HG03066 (cell line): ENCODE data around the gene KAZN.

Experiments used
- ATAC-seq: cut with Tn5 transposase; IDR thresholded peaks from one replicate; pipeline ENCODE4 v1.9.1; 2021; ENCODE audit warnings: low read depth; ENCODE audit not compliant: unreplicated experiment

Gene KAZN

DNA sequence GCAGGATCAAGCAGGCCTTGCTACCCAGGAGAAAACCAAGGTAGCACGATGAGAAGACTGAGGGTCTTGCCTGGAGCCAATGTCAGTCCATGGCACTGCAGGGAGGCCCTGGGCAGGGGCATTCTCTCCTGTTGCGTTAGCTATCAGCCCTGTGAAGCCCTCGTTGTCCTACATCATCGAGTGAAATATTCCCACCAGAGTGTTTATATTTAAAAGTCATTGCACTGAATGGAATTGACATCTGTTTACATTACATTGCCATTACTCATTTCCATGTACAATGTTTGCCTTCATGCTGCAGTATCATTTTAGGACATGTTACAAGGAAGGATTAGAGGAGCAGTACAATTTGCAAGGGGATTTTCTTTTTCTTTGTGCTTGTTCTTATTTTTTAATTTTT lies 243.9 kb downstream of the KAZN start:
- no peak for ATAC-seq

DNA sequence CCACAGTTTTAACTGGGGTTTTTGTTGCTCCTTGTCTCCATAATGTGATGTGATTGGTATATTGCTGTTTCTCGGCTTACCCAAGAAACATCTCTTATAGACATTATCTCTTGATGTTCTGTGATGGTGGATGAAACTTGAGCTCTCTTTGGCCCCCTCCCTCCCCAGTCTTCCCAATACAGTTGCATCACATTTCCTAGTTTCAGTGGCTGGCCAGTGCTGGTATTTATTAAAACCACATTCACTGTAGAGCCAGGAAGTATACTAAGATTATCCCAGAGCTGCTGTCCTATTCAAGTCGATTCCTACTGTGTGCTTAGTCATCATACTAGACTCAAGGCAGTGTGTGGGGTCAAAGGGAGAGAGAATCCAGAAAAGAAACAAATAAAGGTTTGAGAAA lies 244.4 kb downstream of the KAZN start:
- no peak for ATAC-seq

DNA sequence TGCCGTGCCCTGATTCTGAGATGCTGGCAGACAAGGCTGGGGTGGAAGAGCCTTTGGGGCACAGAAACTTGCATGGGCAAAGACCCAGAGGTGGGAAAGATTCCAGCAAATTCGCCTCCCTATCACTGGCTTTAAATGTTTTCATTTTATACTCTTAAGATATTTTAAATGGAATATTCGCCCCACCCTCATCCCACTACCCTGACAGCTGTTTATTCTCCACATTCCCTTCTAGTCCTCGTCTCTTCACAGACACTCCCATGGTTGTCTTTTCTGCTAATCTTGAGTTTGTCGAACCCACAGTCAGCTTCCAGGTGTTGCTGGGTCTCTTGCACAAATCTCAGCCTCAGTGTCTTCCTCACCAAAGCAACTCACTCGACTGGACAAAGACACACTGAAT lies 245.0 kb downstream of the KAZN start:
- ATAC-seq, result no peak

DNA sequence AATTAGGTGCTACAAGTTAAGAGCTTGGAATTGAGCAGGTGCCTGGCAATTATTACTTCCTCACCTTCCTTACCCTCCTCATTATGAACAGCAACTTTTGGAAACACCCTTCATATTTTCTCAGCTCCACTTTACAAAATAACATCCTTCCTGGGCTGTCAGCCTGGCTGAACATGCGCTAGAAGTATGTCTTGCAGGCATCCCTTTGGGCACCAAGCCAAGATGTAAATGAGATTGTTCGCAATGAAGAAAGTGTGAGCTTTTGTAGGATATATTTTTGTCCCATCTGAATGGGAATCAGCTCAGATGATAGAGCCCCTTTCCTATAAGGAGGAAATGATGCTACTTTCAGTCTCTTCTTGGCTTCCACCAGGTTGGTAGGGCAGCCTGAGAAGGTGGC lies 245.9 kb downstream of the KAZN start:
- no peak for ATAC-seq

DNA sequence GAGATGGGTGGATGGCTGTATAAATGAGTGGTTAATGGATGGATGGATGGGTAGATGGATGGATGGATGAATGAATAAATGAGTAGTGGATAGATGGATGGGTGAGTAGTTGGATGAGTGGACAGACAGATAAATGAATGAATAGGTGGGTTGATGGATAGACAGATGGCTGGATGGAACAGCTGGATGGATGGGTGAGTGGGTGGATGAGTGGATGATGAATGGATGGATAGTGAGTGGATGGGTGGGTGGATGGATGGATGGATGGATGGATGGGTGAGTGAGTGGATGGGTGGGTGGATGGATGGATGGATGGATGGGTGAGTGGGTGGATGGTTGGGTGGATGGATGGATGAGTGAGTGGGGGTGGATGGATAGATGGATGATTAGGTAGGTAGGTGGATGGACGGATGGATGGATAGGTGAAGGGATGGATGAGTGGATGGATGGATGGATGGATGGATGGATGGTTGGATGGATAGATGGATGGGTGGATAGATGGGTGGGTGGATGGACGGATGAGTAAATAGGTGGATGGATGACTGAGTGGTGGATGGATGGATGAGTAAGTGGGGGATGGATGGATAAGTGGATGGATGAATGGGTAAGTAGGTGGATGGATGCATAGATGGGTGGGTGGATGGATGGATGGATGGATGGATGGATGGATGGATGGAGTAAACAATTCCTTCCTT lies 246.6 kb downstream of the KAZN start:
- ATAC-seq, result no peak

DNA sequence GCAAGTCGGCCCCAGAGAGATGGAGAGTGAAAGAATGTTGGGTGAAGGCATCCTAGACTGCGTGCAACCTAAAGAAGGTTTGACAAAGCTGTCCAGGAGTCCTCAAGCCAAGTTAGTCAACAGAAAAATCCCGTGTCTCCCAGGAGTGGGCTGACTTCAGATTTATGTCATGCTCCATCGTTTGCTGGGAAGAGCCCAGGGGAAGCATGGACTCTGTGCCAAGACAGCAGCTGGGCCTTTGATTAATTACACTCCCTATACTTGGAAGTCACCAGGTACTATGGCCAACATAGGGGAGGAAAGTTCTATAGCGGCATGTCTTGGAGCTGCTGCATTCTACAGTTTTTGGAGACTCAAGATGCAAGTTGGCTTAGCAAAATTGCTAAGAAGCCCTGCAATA lies 247.4 kb downstream of the KAZN start:
- no peak for ATAC-seq

DNA sequence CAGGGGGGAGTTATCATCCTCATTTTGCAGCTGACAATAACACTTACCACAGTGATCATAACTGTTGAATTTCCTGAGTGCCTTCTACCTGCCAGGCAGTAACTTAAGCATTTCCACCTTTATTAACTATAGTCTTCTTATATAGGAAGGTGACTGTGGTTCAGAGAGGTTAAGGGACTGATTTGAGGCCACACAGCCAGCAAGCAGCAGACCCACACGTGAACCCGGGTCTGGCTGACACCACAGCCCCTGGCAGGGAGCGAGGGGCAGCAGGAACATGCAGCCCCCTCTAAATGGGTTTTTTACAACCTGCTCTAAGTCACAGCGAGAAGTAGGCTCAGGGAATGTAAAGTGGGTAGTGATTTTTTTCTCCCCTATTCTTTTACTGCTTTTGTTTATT lies 248.2 kb downstream of the KAZN start:
- no peak for ATAC-seq

DNA sequence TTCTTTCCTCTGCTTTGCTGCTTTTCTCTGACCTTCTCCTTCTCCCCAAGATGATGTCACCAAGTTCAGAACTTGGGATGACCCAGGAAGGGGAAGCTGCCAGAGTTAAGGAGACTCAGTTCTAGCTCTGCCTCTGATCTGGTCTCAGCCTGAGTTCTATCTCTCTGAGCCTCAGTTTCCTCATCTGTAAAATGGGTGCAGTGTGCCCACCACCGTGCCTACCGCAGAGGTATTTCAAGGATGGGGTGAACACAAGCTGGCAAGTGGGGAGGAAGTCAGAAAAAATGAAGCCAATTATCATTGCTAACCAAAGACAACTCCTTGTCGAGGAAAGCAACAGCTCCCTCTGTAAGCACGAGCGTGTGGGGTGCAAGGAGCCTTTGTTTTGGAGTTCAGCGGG lies 249.7 kb downstream of the KAZN start:
- ATAC-seq, result no peak

DNA sequence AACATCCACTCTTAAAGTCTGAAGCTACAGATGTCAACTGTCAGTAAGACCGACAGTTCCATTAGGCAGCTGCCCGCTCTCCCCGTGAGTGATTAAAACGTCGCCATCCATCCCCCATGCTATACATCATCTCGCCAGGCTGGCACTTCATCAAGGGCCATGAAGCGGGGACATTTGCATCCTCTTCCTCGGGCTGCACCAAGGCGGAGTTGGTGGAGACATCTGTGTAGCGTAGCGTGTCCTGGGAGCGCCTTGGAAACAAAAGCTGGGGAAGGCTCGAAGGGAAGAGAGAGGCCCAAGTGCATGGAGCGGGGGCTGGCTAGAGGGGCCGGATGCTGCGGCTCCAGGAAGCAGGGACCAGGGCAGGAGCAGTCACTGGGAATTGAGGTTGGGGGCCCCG lies 250.1 kb downstream of the KAZN start:
- ATAC-seq, result no peak

DNA sequence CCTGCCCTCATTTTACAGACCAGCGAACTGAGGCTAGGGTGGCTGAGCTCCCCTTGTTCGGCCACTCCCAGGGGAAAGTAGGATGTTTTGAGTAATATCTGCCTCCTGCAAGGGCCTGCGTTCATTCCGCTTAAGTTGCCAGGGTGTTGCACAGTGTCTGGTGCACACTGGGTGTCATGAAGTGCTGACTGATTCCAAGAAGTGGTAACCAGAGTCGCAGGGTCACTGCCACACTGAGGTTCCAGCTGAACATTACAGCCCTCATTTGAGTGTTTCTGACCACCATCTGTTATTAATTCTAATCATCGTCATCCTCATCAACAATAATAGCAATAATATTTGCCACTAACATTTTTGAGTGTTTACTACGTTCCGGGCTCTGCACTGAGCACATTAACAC lies 250.6 kb downstream of the KAZN start:
- no peak for ATAC-seq

DNA sequence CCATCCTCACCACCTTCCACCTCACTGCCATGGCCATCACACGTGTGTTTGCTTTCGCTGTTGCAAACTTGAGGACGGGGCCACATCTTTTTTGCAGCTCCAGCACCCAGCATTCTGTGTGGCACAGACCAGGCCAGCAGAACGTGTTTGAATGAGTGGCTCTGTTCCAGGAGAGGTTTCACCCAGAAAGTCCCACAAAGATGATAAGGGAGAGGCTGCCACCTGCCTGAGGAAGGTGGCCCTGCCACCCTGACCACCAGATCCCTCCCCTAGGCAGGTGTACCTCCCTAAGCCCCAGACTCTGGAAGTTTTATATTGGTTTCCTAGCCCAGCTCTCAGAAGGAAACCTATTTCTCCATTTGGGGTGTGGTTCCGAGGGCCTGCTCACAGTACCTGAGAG lies 252.1 kb downstream of the KAZN start:
- no peak for ATAC-seq

DNA sequence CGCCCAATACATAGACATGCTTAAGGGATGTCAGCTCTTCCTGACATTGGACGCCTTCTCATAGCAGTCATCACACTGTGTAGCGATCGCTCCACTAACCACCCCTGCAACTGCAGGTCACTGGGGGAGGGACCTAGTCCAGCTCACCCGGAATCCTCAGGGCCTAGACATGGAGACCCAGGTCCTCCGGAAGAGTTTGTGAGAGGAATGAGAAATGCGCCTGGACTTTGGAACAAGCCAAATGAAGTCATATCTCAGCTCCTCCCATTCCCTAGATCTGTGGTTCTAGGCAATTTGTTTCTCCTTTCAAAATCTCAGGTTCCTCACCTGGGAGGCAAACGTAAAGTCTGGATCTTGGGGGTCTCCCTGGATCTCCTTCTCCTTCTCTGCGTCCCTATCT lies 253.3 kb downstream of the KAZN start:
- ATAC-seq, result no peak

DNA sequence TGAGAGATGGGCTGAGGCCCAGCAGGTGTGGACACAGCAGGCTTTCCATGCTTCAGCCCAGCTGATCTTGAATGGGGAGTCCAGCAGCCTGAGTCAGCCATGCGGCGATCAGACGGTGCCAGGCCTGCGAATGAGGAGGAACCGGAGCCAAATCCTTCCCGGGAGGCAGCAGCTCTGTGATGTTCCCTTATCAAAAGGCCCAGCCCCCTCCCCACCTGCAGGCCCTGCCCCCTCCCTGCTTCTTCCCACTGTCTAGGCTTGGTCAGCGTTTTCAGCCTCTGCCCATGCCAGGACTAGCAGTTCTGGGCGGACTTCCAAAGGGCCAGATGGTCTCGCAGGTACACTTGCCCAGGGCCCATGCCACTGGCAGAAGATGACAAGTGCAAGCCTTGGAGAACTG lies 253.8 kb downstream of the KAZN start:
- ATAC-seq, result no peak

DNA sequence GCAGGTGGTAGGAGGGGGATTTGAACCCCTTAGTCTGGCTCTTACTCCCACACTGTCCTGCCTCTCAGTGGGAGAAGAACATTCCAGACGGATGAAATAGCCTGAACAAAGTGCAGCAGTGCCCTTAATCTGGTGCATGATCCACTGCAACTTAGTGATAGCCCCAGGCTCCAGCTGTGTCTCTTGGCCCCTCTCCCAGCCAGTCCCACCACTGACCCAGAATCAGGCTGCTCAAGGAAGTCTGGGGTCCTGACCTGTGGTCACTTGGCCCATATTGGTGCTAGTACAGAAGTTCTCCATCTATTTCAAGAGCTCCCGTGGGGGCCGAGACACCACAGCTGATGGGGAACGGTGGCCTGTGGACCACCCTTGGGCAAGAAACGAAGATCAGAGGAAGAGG lies 255.0 kb downstream of the KAZN start:
- no peak for ATAC-seq

DNA sequence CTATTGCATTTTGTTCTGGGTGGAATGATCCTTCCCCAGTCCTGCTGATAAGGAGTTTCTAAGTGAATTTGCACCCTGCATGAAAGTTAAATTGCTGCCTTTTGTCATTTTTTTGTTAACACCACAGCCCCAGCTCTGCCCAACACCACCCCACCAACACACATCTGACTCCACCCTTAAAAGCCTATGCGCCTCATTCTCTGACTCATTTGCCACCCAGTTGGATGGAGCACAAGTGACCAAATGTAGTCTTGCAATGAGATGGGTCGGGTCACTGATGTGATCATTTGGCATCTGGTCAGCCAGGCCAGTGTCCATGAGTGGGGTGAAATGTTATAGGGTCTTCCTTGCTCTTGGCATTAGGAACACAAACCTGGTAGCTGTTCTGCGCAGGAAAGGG lies 256.8 kb downstream of the KAZN start:
- no peak for ATAC-seq

DNA sequence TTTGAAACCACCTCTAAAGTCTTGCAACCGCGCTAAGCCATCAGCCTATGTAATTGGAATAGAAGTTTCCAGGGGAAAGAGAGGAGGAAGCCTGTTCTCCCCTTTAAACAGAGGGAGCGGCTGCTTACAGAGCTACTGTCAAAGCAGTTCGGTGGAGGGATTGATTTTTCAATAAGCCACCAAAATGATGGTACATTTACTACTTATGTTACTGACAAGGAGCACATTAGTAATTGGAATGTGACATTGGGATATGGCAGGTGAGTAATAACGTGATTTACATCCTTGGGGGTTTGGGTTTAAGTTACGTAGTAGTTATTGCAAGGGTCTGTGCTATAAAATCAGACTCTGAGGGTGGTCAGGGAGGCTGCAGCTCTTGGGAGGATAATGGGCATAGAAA lies 257.3 kb downstream of the KAZN start:
- ATAC-seq, result no peak

DNA sequence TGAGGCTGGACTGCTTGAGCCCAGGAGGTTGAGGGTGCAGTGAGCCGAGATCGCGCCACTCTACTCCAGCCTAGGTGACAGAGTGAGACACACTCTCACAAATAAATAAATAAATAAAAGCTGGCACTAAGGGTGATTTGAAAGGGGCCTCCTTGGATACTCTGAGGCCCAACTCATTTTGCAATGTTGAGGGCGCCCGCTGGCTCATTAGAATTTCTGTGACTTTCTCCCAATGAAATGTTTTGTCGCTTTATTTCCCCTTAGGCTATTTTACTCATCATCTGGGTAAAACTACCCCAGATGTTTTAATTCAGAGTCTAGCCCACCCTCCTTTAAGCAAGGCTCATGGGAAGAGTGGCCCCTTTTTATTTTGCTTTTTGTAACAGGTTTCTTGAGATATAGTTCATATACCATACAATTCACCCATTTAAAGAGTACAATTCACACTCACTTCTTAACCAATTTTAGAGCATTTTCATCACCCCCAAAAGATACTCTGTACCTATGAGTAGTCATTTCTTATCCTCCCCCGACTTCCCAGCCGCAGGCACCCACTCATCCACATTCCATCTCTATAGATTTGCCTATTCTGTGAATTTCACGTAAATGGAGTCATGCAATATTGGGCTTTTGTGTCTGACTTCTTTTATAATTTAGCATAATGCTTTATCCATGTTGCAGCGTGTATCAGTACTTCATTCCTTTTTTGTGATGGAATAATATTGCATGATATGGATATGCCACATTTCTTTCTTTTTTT lies 259.1 kb downstream of the KAZN start:
- ATAC-seq, result no peak

DNA sequence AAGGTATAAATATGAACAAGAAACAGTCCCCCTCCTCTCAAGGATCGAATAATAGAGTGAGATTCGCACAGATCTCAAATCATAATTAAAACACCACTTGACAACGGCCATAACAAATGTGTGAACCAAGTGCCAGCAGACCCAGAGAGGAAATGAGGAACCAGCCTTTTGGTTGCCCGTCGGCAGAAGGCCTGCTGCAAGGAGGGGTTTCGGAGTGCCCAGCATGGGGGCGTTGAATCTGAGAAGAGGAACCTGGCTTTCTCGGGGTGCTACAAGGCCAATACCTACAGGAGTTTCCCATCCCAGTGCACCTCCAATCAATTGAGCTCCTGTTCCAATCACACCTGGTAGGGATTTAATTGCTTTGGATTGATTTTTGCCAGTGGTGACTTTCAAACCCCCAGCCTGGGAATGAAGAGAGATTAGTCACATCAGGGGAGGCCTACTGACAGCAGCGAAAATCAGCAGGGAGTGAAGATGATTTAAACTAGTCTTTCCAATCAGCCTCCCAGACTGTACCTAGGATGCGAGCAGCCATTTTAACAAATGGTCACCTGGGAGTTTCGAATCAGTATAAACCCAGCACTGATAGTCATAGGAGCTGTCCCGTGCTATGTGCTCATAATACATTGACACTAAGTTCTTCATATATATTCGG lies 263.8 kb downstream of the KAZN start:
- no peak for ATAC-seq

DNA sequence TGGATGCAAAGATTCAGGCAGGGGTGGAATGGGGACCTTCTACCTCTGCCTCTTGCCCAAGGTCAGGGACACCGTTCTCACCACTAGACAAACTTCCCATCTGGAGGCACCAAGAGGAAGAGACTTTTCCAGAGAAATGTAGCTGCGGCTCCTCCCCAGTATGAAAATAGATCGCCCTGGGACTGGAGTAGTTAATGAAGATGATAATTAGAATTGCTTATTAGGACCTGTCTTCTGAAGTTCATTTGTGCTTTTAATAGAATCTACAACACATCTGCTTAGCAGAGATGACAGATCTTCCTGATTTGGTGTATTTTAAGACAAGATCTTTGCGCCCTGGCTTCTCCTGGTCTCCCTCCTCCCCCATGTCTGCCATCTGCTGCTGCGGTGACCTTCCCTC lies 266.6 kb downstream of the KAZN start:
- no peak for ATAC-seq

DNA sequence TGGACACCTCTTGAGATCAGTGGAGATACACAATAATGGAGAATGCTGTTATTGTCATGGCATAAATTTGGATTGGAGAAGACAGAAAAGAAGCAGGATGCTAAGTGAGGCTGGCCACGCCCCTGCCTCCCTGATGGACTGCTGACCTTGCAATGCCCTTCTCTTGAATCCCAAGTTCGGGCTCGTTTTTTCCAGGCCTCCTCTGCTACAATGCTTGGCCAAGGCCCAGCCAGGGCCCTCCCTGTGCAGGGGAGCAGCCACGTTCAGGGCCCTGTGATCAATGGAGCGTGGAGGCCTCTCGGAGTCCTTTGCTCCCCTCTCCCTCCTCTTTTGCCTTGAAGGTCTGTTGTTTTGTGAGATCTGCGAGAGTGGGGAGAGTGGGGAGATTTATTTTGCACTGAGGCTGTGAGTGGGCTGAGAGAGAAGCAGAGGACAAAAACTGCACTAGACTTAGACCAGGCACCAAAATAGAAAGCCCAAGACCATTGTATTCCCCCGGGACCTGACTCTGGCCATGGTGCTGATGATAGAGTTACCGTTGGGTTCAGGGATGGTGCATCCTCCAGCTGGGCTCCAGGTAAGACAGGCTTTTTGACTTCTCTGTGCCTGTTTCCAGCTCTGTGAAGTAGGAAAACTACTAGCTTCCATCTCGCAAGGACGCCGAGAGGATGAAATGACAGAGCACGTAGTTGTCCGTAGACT lies 268.6 kb downstream of the KAZN start:
- no peak for ATAC-seq

DNA sequence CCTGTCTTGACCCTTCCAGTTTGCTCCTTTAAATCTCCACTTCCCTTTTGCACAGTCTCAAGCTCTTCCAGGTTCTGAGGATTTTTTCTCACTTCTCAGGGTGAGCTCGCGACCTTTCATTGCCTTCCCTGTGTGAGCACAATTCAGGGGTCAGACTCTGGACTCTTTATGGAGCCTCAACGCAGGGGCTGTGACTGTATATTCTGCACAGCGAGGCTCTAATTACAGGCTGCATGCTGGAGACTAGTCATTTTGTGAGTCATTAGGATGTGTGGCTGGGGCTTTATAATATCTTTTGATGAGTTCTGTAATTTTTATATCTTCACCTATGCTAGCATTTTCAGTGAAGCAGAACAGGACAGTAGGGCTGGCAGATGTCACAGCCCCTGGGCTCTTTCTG lies 270.7 kb downstream of the KAZN start:
- ATAC-seq, result no peak
